Measurements from ENCODE around the gene SKIC2. TPM values are rescaled to one million over a fixed set of nuclear protein-coding genes. Genes with fewer than 3 reads are reported as not detected.

The SKIC2 gene
- total and polyA plus RNA-seq, 2 of the 4 experiments (the other 2 are of a cell fraction) = 30.6 to 46.0 TPM

DNA sequence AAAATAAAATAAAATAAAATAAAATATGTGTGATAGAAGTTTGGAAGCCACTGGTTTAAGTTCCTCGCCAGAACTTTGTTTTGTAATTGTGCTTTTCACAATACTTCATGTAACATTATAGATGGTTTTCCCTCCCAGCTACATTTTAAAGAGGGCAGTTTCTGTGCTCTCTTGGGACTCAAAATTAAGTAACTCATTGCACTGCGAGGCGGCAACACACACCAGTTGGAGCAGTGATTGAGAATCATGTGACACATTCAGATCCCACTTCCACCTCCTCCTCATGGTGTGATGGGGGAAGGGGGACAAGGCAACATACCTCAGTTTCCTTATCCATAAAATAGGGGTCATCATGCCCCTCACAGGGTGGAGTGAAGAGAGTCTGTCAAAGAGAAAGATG lies 24.0 kb upstream of the SKIC2 start:
- no peaks in the 10 kb centered on the region for H3K9me3 ChIP-seq (ENCODE audit: control insufficient read depth, insufficient read depth, low read length)
- dilution Hi-C loops (cut with HindIII; ENCODE audit: low sequenced_read_pairs, unreplicated experiment) (no loop called here), in situ Hi-C loops (cut with MboI; ENCODE audit: low sequenced_read_pairs) (no loop called here), intact Hi-C loops (cut with micrococcal nuclease) (no loop called here)
- no peak overlapping the region for H3K4ac ChIP-seq (ENCODE audit: low read depth, low read length)
- no peak overlapping the region for H2BK15ac ChIP-seq (ENCODE audit: low read depth, low read length)
- no peak overlapping the region for H3K27ac ChIP-seq (ENCODE audit: insufficient read depth, low read length)
- no TSS peak for BruUV-seq (replicated peaks)
- H3K79me1 ChIP-seq (ENCODE audit: low read depth in 1 of 2, low read length in 2 of 2) = no peaks in the 10 kb centered on the region
- no peak overlapping the region for H3K56ac ChIP-seq (ENCODE audit: extremely low read depth, insufficient read depth, low read length)
- H3K27me3 ChIP-seq (ENCODE audit: control insufficient read depth, insufficient read depth, low read length) = peaks cover 8% of the 10 kb centered on the region
- no peak overlapping the region for H2BK20ac ChIP-seq (ENCODE audit: low read depth, low read length)
- H3K4me1 ChIP-seq (ENCODE audit: control insufficient read depth, insufficient read depth, low read length) = peaks cover under 1% of the 10 kb centered on the region
- H3K36me3 ChIP-seq (ENCODE audit: control insufficient read depth, insufficient read depth, low read length) = no peaks in the 10 kb centered on the region
- DNase-seq = no peak
- no peak overlapping the region for H3K4me2 ChIP-seq (ENCODE audit: low read depth, low read length)
- no peak overlapping the region for H2AK5ac ChIP-seq (ENCODE audit: low read depth, low read length)
- H3K9me1 ChIP-seq (ENCODE audit: insufficient read depth, low read length) = no peaks in the 10 kb centered on the region
- no peak overlapping the region for H3K9ac ChIP-seq (ENCODE audit: low read depth, low read length)
- TF ChIP-seq RFX5 (IDR thresholded peaks at IDR 0.05; ENCODE audit: low read depth, low read length) = no peak
- TF ChIP-seq, protein P1, sequence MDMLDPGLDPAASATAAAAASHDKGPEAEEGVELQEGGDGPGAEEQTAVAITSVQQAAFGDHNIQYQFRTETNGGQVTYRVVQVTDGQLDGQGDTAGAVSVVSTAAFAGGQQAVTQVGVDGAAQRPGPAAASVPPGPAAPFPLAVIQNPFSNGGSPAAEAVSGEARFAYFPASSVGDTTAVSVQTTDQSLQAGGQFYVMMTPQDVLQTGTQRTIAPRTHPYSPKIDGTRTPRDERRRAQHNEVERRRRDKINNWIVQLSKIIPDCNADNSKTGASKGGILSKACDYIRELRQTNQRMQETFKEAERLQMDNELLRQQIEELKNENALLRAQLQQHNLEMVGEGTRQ (IDR thresholded peaks at IDR 0.05; ENCODE audit: low read depth, low read length) = no peak
- no peak for TF ChIP-seq CHD1 (IDR thresholded peaks at IDR 0.05; ENCODE audit: low read depth, low read length)
- TF ChIP-seq MAFK (IDR thresholded peaks at IDR 0.05; ENCODE audit: low read depth, low read length) = no peak
- no peak for TF ChIP-seq POLR2A (IDR thresholded peaks at IDR 0.05; ENCODE audit: low read depth, low read length)
- TF ChIP-seq BHLHE40 (IDR thresholded peaks at IDR 0.05; ENCODE audit: low read depth, low read length) = no peak
- no peak for TF ChIP-seq SMC3 (IDR thresholded peaks at IDR 0.05; ENCODE audit: low read depth, low read length)
- TF ChIP-seq RCOR1 (IDR thresholded peaks at IDR 0.05; ENCODE audit: insufficient replicate concordance, low read length) = no peak
- WGBS, 2 experiments (ENCODE audit: extremely low coverage in 2 of 2, insufficient read length in 1 of 2) = no CpG with 5 or more reads among the region's 3 CpGs
- H3K18ac ChIP-seq (ENCODE audit: low read depth, low read length) = no peak overlapping the region
- H3K4me3 ChIP-seq (ENCODE audit: insufficient read depth, low read depth, low read length) = no peak overlapping the region
- H2AK9ac ChIP-seq (replicated peaks; ENCODE audit: low read depth, low read length, poor library complexity) = no peak overlapping the region
- no peak overlapping the region for H2BK120ac ChIP-seq (ENCODE audit: low read depth, low read length)
- no peak overlapping the region for H3K23ac ChIP-seq (ENCODE audit: low read depth, low read length)
- H4K5ac ChIP-seq (ENCODE audit: low read depth, low read length) = no peak overlapping the region
- no peak overlapping the region for H4K8ac ChIP-seq (ENCODE audit: low read depth in 2 of 2, low read length in 2 of 2)
- ChIA-PET POLR2A (ENCODE audit: unreplicated experiment) (no interaction called here), CTCF (no interaction called here)
- no peak overlapping the region for H3K14ac ChIP-seq (replicated peaks; ENCODE audit: low read depth, low read length)
- H4K20me1 ChIP-seq (ENCODE audit: insufficient read depth, low read length) = no peaks in the 10 kb centered on the region
- no peak overlapping the region for H2BK5ac ChIP-seq (ENCODE audit: low read depth, low read length, poor library complexity, severe bottlenecking)
- ATAC-seq (ENCODE audit: low read depth) = no peak
- no peak overlapping the region for H2AFZ ChIP-seq (replicated peaks; ENCODE audit: low read length, poor library complexity)
- no peak overlapping the region for H4K91ac ChIP-seq (ENCODE audit: insufficient read depth, low read depth, low read length)
